Measurements from ENCODE around the gene RREB1. TPM values are rescaled to one million over a fixed set of nuclear protein-coding genes. Genes with fewer than 3 reads are reported as not detected.

RREB1 gene
- total and polyA plus RNA-seq, 2 of the 4 experiments (the other 2 are of a cell fraction), result 8.4 to 14.5 TPM

DNA sequence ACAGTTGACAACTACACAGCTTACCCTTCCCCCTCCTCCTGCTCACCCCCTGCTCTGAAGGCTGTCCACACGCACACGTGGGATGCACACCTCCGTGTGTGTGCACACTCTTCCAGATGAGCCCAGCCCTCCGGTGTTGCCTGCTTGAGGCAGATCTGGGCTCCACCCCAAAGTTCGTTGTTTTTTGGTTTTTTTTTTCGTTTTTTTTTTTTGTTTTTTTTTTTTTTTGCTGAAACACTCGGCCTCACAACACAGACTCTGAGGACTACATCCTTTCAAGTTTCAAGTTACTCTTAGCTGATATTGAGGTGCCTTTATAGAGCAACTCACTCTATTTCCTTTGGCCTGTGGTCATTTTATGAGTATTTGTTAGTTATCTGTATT, 88.2 kb downstream of the RREB1 start:
- H4K91ac ChIP-seq (ENCODE audit: insufficient read depth, low read depth, low read length), result no peak overlapping the region
- H3K4me3 ChIP-seq (ENCODE audit: insufficient read depth, low read depth, low read length), result no peak overlapping the region
- H4K8ac ChIP-seq (ENCODE audit: low read depth in 2 of 2, low read length in 2 of 2), result 0 out of 4 replicates have a peak overlapping the region, but pooled peaks of 1 of the 2 experiments have one; percentile 13
- H3K23ac ChIP-seq (ENCODE audit: low read depth, low read length), result no peak overlapping the region
- no peaks in the 10 kb centered on the region for H3K27me3 ChIP-seq (ENCODE audit: control insufficient read depth, insufficient read depth, low read length)
- H3K9me1 ChIP-seq (ENCODE audit: insufficient read depth, low read length), result peaks cover 11% of the 10 kb centered on the region
- H3K9me3 ChIP-seq (ENCODE audit: control insufficient read depth, insufficient read depth, low read length), result no peaks in the 10 kb centered on the region
- H2BK120ac ChIP-seq (ENCODE audit: low read depth, low read length), result no peak overlapping the region
- no peak overlapping the region for H3K14ac ChIP-seq (replicated peaks; ENCODE audit: low read depth, low read length)
- no peak overlapping the region for H3K9ac ChIP-seq (ENCODE audit: low read depth, low read length)
- no peak for DNase-seq
- H2AFZ ChIP-seq (replicated peaks; ENCODE audit: low read length, poor library complexity), result no peak overlapping the region
- no peak overlapping the region for H2AK5ac ChIP-seq (ENCODE audit: low read depth, low read length)
- H3K4me2 ChIP-seq (ENCODE audit: low read depth, low read length), result no peak overlapping the region
- intact Hi-C loops (cut with micrococcal nuclease) (no loop called here), in situ Hi-C loops (cut with MboI; ENCODE audit: low sequenced_read_pairs) (no loop called here), dilution Hi-C loops (cut with HindIII; ENCODE audit: low sequenced_read_pairs, unreplicated experiment) (no loop called here)
- H3K4me1 ChIP-seq (ENCODE audit: control insufficient read depth, insufficient read depth, low read length), result no peaks in the 10 kb centered on the region
- H3K18ac ChIP-seq (ENCODE audit: low read depth, low read length), result no peak overlapping the region
- peaks cover 15 to 51% of the 10 kb centered on the region in 2 experiments for H3K79me1 ChIP-seq (ENCODE audit: low read depth in 1 of 2, low read length in 2 of 2)
- WGBS, 2 experiments (ENCODE audit: extremely low coverage in 2 of 2, insufficient read length in 1 of 2), result no CpG with 5 or more reads among the region's 7 CpGs
- no peak overlapping the region for H3K27ac ChIP-seq (ENCODE audit: insufficient read depth, low read length)
- TF ChIP-seq CHD1 (IDR thresholded peaks at IDR 0.05; ENCODE audit: low read depth, low read length), result no peak
- no peak for TF ChIP-seq BHLHE40 (IDR thresholded peaks at IDR 0.05; ENCODE audit: low read depth, low read length)
- TF ChIP-seq MAFK (IDR thresholded peaks at IDR 0.05; ENCODE audit: low read depth, low read length), result no peak
- TF ChIP-seq RFX5 (IDR thresholded peaks at IDR 0.05; ENCODE audit: low read depth, low read length), result no peak
- TF ChIP-seq RAD21 (IDR thresholded peaks at IDR 0.05; ENCODE audit: low read length), result no peak
- no peak for TF ChIP-seq RCOR1 (IDR thresholded peaks at IDR 0.05; ENCODE audit: insufficient replicate concordance, low read length)
- no peak for TF ChIP-seq CEBPB (IDR thresholded peaks at IDR 0.05; ENCODE audit: low read depth, low read length)
- TF ChIP-seq NFE2L2 (IDR thresholded peaks at IDR 0.05; ENCODE audit: low read depth, low read length), result no peak
- TF ChIP-seq MAZ (IDR thresholded peaks at IDR 0.05; ENCODE audit: borderline replicate concordance, low read depth, low read length), result no peak
- no peak for TF ChIP-seq SMC3 (IDR thresholded peaks at IDR 0.05; ENCODE audit: low read depth, low read length)
- no peak for TF ChIP-seq POLR2A (IDR thresholded peaks at IDR 0.05; ENCODE audit: low read depth, low read length)
- TF ChIP-seq, protein P1, sequence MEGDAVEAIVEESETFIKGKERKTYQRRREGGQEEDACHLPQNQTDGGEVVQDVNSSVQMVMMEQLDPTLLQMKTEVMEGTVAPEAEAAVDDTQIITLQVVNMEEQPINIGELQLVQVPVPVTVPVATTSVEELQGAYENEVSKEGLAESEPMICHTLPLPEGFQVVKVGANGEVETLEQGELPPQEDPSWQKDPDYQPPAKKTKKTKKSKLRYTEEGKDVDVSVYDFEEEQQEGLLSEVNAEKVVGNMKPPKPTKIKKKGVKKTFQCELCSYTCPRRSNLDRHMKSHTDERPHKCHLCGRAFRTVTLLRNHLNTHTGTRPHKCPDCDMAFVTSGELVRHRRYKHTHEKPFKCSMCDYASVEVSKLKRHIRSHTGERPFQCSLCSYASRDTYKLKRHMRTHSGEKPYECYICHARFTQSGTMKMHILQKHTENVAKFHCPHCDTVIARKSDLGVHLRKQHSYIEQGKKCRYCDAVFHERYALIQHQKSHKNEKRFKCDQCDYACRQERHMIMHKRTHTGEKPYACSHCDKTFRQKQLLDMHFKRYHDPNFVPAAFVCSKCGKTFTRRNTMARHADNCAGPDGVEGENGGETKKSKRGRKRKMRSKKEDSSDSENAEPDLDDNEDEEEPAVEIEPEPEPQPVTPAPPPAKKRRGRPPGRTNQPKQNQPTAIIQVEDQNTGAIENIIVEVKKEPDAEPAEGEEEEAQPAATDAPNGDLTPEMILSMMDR (conservative IDR thresholded peaks at IDR 0.05; ENCODE audit: low read depth, low read length), result no peak
- TF ChIP-seq ELK1 (IDR thresholded peaks at IDR 0.05; ENCODE audit: borderline replicate concordance, low read depth, low read length), result no peak
- no peak for TF ChIP-seq USF2 (IDR thresholded peaks at IDR 0.05; ENCODE audit: low read depth, low read length)
- H2BK20ac ChIP-seq (ENCODE audit: low read depth, low read length), result no peak overlapping the region
- no peak overlapping the region for H3K56ac ChIP-seq (ENCODE audit: extremely low read depth, insufficient read depth, low read length)
- H4K20me1 ChIP-seq (ENCODE audit: insufficient read depth, low read length), result 0 out of 2 replicates have a peak, but pooled peaks cover 6% of the 10 kb centered on the region
- H2AK9ac ChIP-seq (replicated peaks; ENCODE audit: low read depth, low read length, poor library complexity), result no peak overlapping the region
- H3K36me3 ChIP-seq (ENCODE audit: control insufficient read depth, insufficient read depth, low read length), result peaks cover 22% of the 10 kb centered on the region
- BruUV-seq (replicated peaks), result no TSS peak
- H2BK5ac ChIP-seq (ENCODE audit: low read depth, low read length, poor library complexity, severe bottlenecking), result no peak overlapping the region
- H3K4ac ChIP-seq (ENCODE audit: low read depth, low read length), result no peak overlapping the region
- H4K5ac ChIP-seq (ENCODE audit: low read depth, low read length), result no peak overlapping the region
- ChIA-PET POLR2A (ENCODE audit: unreplicated experiment) (no interaction called here), CTCF (no interaction called here)
- ATAC-seq (ENCODE audit: low read depth), result no peak
- H2BK15ac ChIP-seq (ENCODE audit: low read depth, low read length), result no peak overlapping the region
